NB4 (cell line): ENCODE results near the gene AOAH.

Source experiments
- DNase-seq: peaks from one replicate; pipeline ENCODE4 v3.0.0; 2010; ENCODE audit warnings: low read depth
- H3K4me3 ChIP-seq: one replicate; pipeline ENCODE4 v1.5.1; 2011; ENCODE audit warnings: mild to moderate bottlenecking, low read depth, low read length, moderate library complexity
- MAX ChIP-seq: IDR thresholded peaks from 2 replicates; pipeline ENCODE4 v1.6.1; 2011; ENCODE audit warnings: low read depth, low read length
- MYC ChIP-seq: IDR thresholded peaks from 2 replicates; pipeline ENCODE4 v1.6.1; 2011; ENCODE audit warnings: low read depth, low read length
- POLR2A ChIP-seq: IDR thresholded peaks from 2 replicates; pipeline ENCODE4 v1.6.1; 2011; ENCODE audit warnings: mild to moderate bottlenecking; ENCODE audit not compliant: insufficient read length; ENCODE audit errors: extremely low read depth
- TF ChIP-seq, protein P1 (sequence below): IDR thresholded peaks from one replicate; pipeline ENCODE4 v1.5.1; 2012; ENCODE audit warnings: low read depth, low read length

Gene AOAH

GRCh38 chr7:36475011-36475342, 249.3 kb downstream of the AOAH start:
- TF ChIP-seq POLR2A (no peak), MYC (no peak)
- TF ChIP-seq, protein P1, sequence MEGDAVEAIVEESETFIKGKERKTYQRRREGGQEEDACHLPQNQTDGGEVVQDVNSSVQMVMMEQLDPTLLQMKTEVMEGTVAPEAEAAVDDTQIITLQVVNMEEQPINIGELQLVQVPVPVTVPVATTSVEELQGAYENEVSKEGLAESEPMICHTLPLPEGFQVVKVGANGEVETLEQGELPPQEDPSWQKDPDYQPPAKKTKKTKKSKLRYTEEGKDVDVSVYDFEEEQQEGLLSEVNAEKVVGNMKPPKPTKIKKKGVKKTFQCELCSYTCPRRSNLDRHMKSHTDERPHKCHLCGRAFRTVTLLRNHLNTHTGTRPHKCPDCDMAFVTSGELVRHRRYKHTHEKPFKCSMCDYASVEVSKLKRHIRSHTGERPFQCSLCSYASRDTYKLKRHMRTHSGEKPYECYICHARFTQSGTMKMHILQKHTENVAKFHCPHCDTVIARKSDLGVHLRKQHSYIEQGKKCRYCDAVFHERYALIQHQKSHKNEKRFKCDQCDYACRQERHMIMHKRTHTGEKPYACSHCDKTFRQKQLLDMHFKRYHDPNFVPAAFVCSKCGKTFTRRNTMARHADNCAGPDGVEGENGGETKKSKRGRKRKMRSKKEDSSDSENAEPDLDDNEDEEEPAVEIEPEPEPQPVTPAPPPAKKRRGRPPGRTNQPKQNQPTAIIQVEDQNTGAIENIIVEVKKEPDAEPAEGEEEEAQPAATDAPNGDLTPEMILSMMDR = no peak
- DNase-seq = no peak
- H3K4me3 ChIP-seq = no peak overlapping the region

GRCh38 chr7:36474283-36475010, 249.8 kb downstream of the AOAH start:
- DNase-seq = peak; percentile 79
- H3K4me3 ChIP-seq = no peak overlapping the region
- TF ChIP-seq MYC (0 out of 2 replicates have a peak, but pooled peaks have one; percentile 39), MAX (peak; percentile 57), POLR2A (no peak)
- TF ChIP-seq, protein P1 = no peak

DNA sequence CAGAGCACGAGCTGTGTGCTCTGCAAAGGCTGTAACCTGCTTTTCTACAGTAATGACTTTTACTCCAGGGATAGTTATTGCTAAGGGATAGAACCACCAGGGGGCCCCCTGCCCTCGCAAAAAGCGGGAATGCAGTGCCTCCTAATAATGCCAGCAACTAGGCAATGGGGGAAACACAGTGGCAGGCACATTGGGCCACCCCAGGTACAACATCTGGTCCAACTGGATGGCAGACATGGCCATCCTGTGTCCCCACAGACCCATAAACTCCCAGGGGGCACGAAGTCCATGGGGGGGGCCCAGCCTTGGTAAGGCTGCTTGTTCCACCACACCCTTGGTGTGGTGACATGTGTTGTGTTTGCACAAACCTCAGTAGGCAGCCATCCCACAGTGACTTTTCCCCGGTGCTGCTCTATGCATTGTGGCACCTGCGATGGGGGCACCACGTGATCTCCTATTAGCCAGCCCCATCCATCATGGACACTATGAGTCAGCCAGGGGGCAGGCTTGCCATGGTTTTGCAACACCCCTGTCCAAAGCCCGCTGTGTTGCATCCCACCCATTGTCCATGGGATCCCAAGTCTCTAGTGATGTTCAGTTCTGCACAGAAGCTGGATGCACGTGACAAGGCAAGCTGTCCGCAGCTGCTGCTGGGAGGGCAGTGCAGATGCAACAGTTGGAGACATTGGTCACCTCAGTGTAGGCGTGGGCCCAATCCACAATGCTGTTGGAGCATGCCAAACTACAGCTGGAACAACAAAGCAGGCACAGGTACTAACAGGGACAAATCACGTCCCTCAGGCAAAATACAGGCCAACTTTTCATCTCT, 250.6 kb downstream of the AOAH start:
- no peak overlapping the region for H3K4me3 ChIP-seq
- no peak for TF ChIP-seq MAX
- TF ChIP-seq, protein P1 = peak; percentile 73
- peak; percentile 74 for DNase-seq

- no peak overlapping the region for H3K4me3 ChIP-seq
- TF ChIP-seq POLR2A = no peak
- no peak for TF ChIP-seq MYC
- TF ChIP-seq, protein P1 = no peak
- no peak for TF ChIP-seq MAX
These were observed 252.1 kb downstream of the AOAH start for GRCh38 chr7:36472141-36472729.

GRCh38 chr7:36469236-36469635, 255.1 kb downstream of the AOAH start:
- DNase-seq = no peak
- H3K4me3 ChIP-seq = no peak overlapping the region
- TF ChIP-seq POLR2A (no peak), MAX (no peak), MYC (no peak)
- TF ChIP-seq, protein P1 = no peak

More at GRCh38 chr7:36472141-36472729, 252.1 kb downstream of the AOAH start:
- no peak for DNase-seq
